GM18951 (cell line): ENCODE measurements around the gene GABBR2.
"Not testable (repeated sequence)": the region's sequence is repeated elsewhere in the genome, so short reads cannot be mapped to it uniquely, and the experiment has no call there.

Experiments used
- POLR2A ChIP-seq: IDR thresholded peaks from 4 replicates; pipeline ENCODE4 v1.6.1; 2011; ENCODE audit warnings: mild to moderate bottlenecking; ENCODE audit not compliant: insufficient read length, insufficient read depth; ENCODE audit errors: extremely low read depth
- in situ Hi-C: fragments of 300-500 bp; cut with MboI; formaldehyde crosslinking; loops from one replicate; pipeline ENCODE4 v1.12.0; 2022; ENCODE audit warnings: low sequenced_read_pairs, mixed read lengths, inconsistent platforms; ENCODE audit not compliant: unreplicated experiment

Gene GABBR2

GRCh38 chr9:98295824-98296223, 412.9 kb downstream of the GABBR2 start:
- no peak for TF ChIP-seq POLR2A
- in situ Hi-C loops, result no loop called here

DNA sequence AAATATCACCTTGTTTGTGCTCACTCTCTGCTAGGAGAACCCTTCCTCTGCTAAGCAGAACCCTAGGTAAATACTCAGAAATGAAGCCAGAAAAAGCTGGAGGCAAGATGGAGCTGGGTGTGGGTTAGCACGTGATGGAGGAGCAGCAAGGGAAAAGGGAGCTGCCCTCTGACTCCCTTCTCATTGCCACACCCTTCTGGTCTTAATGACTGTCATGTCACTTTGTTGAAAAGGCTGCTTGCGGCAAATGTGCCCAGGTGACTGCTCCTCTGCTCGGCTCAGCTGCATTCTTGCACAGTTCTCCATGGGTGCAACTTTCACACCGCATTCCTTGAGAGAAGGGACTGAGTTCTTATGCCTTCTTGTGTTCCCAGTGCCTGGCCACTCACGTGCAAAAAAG, 416.9 kb downstream of the GABBR2 start:
- no peak for TF ChIP-seq POLR2A
- in situ Hi-C loops, result no loop called here

DNA sequence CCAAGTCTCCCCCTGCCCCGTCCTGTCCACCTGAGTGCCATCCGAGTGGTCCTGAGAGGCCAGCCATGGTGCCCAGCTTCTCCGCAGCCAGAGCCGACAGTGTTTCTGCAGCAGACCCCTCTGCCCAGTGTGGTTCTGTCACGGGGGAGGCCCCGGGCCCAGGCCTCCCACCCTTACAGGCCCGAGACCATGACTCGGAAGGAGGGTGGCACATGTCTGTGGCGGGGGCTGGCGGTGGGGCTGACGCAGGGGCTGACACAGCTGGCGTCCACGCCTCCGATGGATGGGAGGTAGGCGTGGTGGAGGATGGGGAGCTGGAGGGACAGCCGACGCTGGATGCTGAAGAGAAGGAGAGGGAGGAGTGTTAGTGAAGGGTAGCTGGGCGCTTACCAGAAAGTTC, 418.3 kb downstream of the GABBR2 start:
- in situ Hi-C loops, result no loop called here
- no peak for TF ChIP-seq POLR2A

- in situ Hi-C loops, result no loop called here
- TF ChIP-seq POLR2A, result no peak
Measured at GRCh38 chr9:98289614-98290201, 419.0 kb downstream of the GABBR2 start.

- no peak for TF ChIP-seq POLR2A
- in situ Hi-C loops, result no loop called here
Measured at GRCh38 chr9:98288881-98289280, 419.9 kb downstream of the GABBR2 start.

GRCh38 chr9:98287384-98287783, 421.4 kb downstream of the GABBR2 start:
- no peak for TF ChIP-seq POLR2A
- in situ Hi-C loops, result no loop called here

DNA sequence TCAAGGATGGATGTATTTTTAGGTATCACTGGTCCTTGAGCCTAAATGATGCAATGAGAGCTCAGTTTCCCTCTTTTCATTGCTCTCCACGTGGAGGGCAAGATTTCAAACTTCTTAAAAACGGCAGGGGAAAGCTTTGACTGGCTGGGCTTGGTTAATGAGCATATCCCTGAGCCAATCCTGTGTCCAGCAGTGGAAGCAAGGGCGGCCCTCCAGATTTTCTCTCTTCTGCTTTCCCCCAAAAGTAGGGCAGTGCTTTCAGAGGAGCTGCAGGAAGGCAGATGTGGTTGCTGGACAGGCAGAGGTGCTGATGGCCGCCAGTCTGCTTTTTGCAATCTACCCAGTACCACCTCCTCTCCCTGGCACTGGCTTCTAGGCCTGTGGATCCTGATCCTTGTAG, 423.3 kb downstream of the GABBR2 start:
- TF ChIP-seq POLR2A, result no peak
- in situ Hi-C loops, result no loop called here

- in situ Hi-C loops, result no loop called here
- no peak for TF ChIP-seq POLR2A
Measured at GRCh38 chr9:98284754-98285153, 424.0 kb downstream of the GABBR2 start.

DNA sequence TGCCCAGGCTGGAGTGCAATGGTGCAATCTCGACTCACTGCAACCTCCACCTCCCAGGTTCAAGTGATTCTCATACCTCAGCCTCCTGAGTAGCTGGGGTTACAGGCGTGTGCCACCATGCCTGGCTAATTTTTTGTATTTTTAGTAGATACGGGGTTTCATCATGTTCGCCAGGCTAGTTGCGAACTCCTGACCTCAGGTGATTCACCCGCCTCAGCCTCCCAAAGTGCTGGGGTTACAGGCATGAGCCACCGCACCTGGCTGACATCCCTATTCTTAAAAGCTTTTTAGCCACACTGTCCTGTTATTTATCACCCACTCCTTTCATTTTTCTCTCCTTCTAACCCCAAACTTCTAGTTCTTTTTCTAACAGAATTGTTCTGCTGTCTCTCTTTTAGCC, 425.6 kb downstream of the GABBR2 start:
- in situ Hi-C loops, result not testable (repeated sequence)

GRCh38 chr9:98281281-98281680, 427.5 kb downstream of the GABBR2 start:
- in situ Hi-C loops, result no loop called here
- no peak for TF ChIP-seq POLR2A

DNA sequence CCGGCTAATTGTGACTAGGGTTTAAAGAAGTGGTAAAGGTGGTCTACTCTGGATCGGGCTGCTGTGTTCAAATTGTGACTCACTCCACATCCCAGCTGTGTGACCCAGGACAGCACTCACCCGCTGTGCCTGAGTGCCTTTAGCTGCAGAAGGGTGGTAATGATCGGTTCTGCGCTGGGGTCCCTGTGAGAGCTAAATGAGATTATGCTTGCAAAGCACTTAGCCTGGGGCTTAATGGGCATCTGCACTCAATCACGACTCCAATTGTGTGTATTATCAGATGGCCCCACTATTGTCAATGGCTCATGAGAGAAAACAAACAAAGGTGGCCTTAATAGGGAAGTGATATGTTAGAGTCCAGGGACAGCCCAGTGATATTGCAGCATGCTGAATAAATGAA, 428.2 kb downstream of the GABBR2 start:
- in situ Hi-C loops, result no loop called here
- no peak for TF ChIP-seq POLR2A

DNA sequence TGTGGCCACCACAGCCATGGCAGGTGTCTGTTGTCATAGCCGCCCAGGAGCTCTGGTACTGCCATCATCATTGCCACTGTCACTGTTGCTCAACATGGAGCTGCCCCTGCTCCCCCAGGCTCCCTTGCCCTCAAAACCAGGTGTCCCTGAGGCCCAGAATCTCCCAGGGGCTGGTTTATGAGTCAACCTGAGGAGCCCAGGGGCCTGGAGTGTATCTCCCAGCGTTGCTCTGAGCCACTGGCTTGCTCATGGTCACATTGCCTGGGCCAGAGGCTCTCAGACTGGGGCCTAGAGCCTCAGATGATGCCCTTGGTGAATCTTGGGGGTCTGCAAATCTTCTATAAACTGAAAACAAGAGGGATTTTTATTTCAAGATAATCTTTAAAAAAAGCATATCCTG, 428.6 kb downstream of the GABBR2 start:
- in situ Hi-C loops, result no loop called here
- no peak for TF ChIP-seq POLR2A

DNA sequence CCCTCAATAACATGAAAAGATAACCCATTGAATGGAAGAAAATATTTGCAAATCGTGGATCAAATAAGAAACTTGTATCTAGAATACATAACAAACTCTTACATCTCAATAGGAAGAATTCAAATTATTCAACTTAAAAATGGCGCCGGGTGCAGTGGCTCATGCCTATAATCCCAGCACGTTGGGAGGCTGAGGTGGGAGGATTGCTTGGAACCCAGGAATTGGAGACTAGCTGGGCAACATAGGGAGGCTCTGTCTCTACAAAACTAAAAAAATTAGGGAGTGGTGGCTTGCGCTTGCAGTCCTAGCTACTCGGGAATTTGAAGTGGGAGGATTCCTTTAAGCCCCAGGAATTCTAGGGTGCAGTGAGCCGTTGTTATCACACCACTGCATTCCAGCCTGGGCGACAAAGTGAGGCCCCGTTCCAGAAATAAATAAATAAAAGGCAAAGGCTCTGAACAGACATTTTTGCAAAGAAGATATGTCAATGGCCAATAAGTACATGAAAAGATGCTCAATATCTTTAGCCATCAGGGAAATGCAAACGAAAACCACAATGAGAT, 431.7 kb downstream of the GABBR2 start:
- no peak for TF ChIP-seq POLR2A
- in situ Hi-C loops, result no loop called here

DNA sequence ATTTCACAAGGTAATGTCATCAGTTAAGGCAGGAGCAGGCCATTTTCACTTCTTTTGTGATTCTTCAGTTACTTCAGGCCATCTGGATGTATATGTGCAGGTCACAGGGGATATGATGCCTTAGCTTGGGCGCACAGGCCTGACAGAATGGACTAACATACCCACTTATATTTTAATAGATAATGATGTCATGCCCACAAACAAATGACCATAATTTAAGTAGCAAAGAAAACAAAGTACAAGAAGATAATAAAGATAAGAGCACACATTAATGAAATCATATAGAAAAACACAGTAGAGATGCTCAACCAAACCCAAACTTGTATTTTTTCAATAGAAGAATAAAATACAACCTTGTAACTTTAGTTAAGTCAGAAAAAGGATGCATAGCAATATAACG, 433.6 kb downstream of the GABBR2 start:
- in situ Hi-C loops, result no loop called here

GRCh38 chr9:98272083-98272482, 436.7 kb downstream of the GABBR2 start:
- in situ Hi-C loops, result no loop called here
- no peak for TF ChIP-seq POLR2A

More for the DNA sequence above, 433.6 kb downstream of the GABBR2 start:
- TF ChIP-seq POLR2A, result no peak
